ENCODE measurements around the gene GAN.
A peak's percentile ranks its signal among the peaks of the same experiment; 100 is the strongest.
"Not testable (repeated sequence)": the region's sequence is repeated elsewhere in the genome, so short reads cannot be mapped to it uniquely, and the experiment has no call there.

GAN gene

DNA sequence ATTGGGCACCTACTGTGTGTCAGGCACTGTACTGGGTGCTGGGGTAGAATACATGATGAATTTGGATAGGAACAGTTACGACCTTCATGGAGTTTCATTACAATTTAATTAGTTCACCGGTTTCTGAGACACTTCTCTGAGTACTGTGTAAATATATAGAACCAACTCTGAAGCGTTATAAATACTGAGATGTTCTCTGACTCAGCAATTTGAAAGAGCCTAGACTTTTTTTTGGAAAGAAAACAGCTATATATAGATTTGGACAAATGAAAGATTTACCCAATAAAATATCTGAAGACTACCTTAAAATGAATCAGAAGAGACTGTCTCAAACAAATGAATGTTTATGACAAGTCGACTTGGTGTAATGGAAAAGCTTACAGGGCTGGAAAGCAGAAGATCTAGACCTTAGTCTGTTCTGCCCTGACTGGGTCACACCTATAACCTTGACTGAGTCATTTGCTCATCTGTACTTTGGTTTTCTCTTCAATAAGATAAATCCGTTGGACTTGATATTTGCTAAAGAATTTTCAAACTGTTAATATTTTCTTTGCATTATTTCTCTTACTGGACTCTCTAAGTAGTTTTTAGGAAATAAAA lies 4.6 kb upstream of the GAN start:
- DNase-seq: no peak

DNA sequence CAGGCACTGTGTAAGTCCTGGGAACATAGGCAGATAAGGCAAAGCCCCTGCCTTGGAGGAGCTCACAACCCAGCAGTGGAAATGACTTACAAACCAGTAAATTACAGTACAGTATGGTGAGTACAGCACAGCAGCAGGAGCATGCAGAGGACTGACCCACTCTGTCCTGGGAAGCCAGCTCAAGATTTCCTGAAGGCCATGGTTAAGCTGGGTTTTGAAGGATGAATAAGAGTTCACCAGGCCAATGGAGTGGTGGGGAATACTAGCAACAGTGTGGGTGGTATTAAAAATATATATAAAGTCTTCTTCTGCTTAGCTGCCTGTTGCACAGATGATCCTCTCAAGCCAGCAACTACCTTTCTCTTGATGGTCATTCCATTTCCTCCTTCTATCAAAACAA lies 3.0 kb upstream of the GAN start:
- no peak for DNase-seq

DNA sequence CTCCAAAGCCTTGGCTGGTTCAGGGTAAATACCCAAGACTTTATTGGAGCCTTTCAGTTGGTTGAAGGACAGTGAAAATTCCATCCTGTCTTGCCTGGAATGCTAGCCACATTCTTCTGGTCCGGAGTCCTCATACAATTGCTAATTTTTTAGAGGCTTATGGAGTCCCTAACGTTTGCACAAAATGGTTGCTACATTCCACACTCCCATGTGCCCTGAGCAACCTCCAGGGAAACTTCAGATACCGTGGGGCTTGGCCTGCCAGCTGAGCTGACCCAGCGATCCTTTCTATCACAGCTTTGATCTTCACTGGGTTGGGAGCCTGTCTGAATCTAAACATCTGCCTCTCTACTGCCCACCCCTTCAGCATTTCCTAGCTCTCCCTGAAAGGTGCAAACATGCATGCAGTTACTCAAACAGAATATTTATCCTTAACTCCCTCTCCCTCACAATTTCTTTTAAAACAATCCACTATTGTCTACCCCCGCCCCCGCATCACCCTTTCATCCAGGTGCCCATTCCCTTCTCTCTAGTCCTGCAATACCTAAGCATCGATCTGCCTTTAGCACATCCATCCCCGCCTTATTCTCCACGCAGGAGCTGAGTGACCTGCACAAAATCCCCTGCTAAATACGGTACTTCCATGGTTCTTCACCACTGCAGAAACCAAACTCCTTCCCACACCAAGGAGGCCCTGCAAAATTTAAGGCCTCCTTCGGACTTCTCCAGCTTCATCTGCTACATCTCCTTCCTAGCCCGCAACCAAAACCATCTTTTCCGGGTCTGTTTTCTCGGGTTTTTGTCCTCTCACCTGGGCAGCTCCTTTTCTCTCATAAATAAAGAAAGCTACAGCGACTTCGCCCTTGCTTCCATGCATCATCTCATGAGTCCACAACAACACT lies 810 bp upstream of the GAN start:
- DNase-seq: peak; percentile 76

DNA sequence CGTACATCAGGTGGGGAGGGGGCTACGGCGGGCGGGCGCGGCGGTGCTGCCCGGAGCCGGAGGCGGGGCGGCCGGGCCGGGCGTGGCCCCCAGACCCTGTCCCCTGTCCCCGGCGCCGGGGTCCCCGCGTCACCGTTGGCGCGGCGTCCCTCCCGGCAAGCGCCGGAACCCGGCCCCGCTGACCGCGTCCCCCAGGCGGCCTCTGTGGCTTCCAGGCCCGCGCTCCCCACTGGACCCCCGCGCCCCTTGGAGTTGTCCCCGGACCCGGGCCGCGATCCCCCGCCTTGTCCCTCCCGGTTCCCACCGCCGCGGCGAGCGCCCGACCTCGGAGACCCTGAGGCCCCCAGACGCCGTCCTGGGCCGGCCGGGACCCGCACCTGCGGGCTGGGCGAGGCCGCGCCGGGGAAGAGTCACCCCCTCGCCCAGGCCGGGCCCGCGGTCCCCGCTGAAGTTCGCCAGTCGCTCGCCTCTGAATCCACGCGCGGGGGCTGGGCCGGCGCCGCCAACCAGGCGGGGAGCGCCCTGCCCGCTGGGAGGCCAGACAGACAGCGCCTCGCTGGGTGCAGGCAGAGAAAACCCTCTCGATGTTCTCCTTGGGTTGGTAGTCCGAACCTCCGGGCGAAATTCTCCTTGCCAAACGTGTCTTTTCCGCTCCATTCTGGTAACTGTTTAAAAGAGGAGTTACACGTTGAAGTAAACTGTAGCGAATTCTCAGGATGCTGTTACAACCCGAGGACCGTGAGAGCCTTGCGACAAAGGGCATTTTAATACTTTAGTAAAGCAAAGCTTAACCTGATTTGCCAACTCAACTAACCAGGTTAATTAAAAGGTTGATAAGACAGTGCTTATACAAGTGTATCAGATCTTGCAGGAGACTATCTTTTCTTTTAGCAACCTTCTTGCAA lies 761 bp downstream of the GAN start:
- DNase-seq: peak; percentile 77

DNA sequence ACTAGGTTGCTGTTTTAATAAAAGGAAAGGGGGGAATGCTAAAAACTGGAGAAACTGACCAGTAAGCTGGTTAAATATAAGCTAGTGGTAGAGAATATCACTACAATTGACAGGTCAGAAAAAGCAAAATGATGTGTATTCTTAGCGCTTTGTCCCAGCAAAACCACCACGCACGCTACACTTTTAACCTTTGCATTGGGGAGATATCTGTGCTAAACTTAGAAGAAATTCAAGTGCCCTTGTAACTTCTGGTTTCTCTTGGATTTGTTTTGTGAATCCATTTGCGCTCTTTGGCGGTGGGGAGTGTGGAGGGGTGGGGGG lies 1.4 kb downstream of the GAN start:
- DNase-seq: no peak

DNA sequence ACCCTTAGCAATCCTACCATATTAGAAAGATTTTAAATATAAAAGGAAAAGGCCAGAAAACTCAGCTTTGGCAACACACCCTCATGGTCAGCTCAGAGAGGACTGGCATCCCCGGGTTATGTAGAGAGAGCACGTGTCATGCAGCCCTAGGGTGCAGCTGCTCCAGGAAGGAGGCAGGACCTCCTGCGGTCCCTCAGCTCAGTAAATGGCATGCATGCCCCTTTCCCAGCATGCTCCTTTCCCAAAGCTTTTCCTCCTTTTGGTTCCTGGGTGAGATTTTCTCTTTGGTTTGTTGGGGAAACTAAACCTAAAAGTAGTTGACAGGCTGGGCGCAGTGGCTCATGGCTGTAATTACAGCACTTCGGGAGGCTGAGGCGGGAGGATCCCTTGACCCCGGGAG lies 3.9 kb downstream of the GAN start:
- DNase-seq: no peak

DNA sequence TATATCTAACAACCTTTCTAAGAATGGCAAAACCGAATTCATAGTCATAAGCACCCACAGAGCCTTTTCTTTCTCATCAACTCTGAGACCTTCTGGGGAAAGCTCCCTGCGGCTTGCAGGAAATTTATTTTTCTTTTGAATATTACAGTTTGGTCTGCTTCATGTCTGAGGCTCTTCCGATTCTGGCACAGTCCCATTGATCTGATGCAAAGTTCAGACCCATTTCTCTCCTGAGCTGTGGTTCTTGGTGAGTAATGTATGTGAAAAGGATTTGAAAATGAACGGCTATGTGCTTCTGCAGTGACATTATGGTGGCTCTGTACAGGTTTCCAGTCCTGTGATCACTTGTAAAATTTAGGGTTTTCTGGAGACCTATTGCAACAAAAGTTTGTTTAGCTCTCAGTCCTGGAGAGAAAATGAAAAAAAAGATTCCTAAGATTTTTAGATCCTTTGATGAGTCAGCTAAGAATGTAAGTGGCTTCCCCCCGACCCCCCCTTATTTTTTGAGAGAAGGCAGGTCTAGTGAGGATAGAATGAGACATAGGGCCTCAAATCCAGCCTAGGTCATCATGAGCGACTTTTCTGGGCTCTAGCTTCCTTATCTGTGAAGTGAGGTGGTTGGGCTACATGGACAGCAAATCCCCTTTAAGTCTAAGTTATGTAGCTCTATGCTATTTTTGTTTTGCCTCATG lies 4.6 kb downstream of the GAN start:
- DNase-seq: peak; percentile 79

DNA sequence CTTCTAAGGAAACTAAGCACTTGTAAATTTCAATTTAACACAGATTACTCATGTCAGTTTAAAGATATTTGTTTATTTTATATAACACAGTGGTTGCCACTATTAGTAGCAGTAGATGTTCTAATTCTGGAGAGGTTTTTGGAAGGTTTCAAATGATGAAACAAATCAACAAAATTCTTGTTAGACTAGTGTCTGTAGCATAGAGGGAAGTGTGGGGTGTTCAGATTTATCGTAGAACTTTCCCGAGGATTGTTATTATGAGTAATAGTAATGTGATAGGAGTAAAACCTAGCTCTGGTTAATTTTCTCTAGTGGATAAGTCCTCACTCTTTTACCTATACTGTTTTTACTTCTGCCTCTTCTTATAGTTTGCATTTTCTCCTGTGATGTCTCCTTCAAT lies 6.3 kb downstream of the GAN start:
- no peak for DNase-seq

DNA sequence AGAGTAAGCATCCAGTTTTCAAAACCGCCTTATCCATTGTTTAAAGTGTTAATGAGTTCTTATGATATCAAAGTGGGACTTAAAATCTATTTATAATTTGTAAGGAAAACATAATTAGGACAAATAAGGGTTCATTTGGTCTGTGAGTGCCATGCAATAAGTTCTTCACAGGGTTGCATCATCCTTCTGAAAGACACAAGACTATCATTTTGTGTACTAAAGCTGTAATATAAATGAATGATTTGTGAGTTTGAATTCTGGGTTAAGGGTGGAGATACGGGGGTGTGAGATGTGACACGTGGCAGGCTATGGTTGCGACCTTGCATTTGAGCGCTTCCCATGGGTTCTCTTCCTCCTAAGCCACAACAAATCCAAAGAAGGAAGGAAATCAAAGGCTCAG lies 6.8 kb downstream of the GAN start:
- DNase-seq: no peak

DNA sequence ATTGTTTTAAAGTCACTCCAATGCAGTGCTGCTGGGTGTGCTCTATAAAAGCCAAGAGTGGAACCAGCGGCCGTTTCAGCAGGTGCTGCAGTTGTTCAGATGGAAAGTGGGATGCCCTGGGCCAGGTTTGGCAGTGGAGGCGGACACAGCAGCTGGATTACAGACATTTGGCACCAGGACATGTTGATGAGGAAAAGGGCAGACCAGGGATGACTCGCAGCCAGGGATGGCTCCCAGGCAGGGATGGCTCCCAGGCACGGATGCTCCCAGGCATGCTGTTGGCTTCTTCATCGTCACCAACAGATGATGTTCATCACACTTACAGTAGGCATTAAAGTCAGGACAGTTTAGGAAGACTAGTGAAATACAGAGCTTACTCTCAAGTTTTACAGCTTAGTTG lies 10.0 kb downstream of the GAN start:
- no peak for DNase-seq

DNA sequence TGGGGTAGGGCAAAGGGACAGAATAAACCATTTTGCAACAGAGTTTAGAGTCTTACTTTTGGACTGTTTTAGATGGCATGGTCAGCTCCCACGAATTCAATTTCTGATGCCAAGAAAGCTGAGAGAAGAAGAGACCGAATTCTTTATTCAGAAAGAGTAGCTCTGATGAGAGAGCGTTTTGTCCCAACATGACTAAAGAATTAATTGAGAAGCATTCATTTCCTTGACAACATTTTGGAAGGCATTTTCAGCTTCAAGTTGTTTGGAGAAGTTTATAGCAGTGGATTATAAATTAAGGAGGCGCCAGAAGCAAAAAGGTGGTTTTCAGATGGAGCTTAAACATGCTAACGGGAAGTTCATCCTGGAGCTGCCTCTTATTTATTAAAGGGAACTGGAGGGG lies 12.2 kb downstream of the GAN start:
- DNase-seq: no peak

DNA sequence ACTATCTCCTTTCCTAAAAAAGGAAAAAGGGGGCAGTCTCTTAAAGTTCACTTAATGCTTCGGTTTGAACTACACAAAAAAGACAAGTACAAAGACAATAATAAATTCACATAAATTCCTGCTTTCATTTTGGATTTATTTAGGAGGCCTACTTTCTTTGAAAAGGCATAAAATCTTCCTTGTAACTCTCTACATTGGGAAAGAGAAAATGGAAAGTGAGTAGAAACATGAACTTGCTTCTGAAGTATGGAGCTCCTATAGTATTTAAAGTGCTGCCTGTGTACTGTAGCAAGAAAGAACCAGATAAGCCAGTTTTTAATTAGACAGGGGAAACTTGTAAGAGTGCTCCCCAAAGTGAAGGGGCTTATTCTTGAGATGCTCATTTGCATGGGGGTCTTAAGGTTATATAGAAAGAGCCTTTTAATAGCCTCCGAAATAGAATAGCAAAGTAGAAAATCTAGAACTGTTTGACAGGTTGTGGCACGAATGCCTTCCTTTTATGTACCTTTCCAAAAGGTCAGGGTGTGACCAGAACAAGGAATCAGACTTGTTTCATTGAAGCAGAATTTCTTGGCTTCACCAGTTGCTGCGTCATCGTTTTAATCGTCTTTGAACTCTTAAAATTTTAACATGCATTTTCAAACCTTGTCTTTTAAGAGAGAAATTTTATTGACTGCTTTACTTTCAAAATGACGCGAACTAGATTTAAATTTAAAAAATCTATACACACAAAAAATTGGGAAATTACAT lies 12.9 kb downstream of the GAN start:
- DNase-seq: no peak

DNA sequence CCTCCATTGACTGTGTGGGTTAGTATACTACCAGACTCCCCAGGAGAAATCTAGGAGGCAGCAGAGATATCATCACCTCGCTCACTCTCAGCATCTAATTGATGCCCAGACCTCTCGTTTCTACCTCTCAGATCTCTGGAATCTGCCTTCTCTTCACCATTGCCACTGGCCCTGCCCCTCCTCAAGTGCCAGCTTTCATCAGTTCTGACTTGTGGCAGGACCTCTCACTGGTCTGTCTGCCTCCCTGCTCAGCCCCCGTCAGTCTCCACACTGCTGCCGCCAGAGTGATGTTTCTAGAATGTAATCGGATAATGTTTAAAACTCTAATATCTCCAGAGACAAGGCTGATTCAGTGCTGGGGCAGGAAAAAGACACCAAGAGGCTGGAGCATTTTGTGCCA lies 15.2 kb downstream of the GAN start:
- DNase-seq: no peak

DNA sequence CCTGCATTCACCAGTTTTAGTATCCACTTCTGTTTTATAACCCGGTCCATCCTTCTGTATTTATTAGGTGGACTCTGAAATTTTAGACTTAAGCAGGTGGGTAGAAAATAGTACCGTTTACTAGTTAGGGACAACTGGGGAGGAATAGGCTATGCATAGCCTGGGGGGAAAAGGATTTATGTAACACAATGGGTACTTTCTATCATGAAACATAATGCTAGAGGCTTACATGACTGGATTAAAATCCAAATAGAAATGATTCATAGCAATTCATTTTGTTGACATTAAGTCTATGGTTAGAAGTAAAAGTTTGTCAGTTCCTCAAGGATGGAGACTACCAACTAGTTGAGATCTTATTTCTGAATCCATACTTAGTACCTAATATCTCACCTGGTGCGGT lies 18.6 kb downstream of the GAN start:
- DNase-seq: no peak

DNA sequence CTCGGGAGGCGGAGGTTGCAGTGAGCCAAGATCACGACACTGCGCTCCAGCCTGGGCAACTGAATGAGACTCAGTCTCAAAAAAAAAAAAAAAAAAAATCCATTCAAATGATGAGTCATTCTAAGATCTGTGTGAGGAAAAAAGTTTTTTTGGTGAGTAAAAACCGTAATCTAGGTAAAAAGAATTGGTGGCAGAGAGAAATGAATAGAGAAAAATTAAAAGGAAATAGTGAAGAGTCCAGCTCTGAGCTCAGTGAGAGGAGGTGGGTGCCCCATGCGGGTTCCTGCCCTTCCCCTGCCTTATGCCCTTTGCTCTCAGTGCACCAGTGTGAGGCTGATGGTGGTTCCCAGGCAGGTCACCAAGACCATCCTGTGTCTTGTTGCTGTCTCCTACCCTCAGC lies 20.9 kb downstream of the GAN start:
- no peak for DNase-seq

DNA sequence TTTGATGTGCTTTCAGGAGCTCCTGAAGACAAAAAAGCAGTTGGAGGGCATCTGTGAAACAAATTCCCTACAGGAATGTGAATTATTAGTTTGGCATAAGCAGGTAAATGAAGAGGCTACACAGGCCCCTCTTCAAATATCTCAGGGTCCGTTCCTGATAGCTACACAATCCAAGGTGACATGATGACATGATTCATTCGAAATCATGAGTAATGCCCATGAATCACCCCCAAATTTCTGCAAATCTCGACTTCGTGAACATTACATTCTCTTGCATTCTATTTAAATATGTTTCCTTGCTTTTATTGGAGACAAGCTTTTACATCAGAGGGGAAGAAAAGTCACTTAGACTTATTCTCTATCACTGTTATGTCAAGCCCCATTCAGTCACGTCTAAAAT lies 22.3 kb downstream of the GAN start:
- no peak for DNase-seq

DNA sequence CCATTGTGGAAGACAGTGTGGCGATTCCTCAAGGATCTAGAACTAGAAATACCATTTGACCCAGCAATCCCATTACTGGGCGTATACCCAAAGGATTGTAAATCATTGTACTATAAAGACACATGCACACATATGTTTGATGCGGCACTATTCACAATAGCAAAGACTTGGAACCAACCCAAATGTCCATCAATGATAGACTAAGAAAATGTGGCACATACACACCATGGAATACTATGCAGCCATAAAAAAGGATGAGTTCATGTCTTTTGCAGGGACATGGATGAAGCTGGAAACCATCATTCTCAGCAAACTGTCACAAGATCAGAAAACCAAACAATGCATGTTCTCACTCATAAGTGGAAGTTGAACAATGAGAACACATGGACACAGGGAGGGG lies 30.4 kb downstream of the GAN start:
- not testable (repeated sequence) for DNase-seq

DNA sequence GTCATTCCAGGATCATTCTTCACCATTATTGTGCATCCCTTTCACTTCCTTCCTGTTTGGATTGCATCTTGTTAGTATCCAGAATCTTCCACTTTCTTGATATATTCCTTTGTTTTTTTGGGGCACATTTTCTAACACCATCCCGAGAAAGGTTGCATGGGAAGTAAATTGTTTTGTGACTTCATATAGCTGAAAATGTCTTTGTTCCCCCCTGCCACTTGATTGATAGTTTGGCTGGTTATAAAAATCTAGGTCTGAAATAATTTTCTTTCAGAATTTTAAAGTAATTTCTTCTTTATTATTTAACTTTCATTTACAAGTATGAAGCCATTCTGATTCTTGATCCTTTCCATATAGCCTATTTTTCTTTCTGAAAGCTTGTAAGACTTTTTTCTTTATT lies 32.7 kb downstream of the GAN start:
- no peak for DNase-seq

DNA sequence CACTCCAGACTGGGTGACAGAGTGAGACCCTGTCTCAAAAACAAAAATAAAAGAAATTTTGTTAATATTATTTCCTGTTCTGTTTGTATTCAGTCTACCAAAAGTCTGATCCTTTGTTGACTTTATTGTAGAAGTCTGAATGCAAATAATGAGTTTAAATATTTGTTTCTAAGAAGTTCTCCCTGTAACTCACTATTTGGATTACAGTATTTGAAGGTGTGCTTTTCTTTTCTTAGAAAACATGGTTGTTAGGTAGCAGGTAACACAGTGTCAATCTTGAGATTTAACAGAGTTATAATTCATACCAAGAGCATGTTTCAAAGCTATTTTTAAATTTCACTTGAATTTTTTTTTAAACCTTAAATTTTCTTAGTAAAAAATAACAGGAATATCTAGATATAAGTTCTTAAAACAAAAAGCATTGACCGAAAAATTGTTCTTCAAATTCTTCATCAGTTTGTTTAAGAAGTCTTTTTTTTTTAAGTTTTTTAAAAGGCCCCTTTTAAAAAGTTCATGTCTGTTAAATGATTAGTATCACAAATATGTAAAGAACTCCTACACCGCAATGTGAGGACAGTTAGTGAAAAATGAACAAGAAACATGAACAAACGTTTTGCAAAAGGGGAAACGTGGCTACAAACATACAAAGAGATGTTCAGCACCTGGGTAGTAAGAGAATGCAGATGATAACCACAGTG lies 35.0 kb downstream of the GAN start:
- no peak for DNase-seq

DNA sequence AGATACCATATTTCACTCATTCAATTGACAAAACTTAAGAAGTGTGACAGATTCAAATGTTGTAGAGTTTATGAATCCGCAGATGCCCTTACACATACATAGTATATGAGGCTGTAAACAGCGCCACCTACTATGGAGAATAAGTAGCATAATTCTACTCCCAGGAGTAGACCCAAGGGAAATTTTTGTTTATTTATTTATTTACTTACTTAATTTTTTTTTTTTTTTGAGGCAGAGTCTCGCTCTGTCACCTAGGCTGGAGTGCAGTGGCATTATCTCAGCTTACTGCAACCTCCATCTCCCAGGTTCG lies 35.5 kb downstream of the GAN start:
- DNase-seq: no peak

DNA sequence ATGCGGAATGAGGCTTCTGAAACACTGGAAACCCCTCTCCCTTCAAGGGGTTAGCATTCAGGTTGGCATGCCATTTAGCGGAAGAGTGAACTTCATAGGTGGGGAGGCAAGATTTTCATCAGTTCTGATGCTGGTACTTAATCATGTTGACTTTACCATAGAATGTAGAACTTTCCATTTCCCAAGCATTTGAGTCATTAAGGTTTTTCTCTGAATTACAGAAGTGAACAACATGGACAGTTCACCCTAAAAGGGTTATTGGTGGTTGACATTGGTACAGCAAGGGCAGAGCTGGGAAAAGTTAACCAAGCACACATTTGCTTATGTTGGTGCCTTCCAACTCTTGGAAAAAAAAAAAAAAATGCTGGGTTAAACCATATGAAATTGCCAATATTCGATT lies 39.1 kb downstream of the GAN start:
- no peak for DNase-seq

DNA sequence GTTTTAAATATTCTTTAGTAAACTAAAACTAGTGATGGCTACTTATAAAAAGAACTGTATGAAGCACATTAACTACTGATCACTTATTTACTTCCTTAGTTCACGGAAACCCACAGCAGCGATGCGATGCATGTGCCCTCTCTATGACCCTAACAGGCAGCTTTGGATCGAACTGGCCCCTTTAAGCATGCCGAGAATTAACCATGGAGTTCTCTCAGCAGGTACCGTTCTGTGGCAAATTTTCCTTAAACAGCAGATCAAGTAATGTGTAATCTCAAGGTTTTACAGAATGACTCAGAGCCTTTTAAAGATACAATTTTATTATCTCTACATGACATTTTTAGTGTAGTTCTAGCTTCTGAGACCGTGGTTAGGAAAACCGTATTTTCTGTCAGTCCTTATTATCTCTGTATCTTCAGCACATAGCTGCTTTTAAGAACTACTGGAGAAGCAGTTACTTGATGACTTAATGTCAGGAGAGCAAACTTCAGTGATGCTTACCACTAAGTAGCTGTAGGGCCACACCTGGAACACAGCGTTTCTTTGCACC lies 43.0 kb downstream of the GAN start:
- DNase-seq: no peak

All from islet precursor cell (in vitro differentiated cells).